LHCN-M2 (cell line): ENCODE data around the gene PAOX. TPM values are rescaled to one million over a fixed set of nuclear protein-coding genes. Genes with fewer than 3 reads are reported as not detected.

Source experiments
- DNase-seq: peaks from one replicate; pipeline ENCODE4 v3.0.0-alpha.2; 2012; ENCODE audit warnings: low read depth
- total RNA-seq: library from RNA; depleted of rRNA; stranded (reverse); fragments of >200 nt; gene quantifications from 2 replicates; pipeline ENCODE4 v1.2.3, GENCODE V29; 2014

PAOX gene
- total RNA-seq, 1 experiment from 2014 or later = 3.3 TPM

- DNase-seq = no peak
Measured at GRCh38 chr10:133349577-133350011, 29.5 kb upstream of the PAOX start.

DNA sequence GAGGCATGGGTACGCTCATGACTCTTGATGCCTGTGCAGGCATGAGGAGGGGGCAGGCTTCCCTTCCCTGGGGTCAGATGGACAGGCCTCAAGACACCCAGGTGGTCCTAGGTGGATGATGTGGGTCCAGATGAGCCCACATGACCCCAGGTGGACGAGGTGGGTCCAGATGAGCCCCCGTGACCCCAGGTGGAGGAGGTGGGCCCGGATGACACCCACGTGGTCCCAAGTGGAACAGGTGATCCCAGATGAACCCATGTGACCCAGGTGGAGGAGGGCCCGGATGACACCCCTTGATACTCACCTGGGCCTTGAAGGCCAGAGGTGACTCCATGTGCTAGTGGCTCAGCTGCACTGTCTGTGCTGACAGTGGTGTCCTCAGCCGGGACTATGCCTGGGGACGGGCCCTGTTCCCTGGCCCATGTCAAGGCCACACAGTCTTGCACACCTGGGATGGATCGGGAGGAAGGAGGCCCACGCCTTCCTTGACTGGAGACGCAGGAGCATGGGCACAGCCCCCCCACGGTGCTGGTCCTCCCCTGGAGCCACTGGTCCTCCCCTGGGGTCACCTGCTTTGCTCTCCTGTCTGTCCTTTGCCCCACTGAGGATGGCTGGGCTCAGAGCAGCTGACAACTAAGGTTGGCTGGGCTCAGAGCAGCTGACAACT lies 28.6 kb upstream of the PAOX start:
- DNase-seq = no peak

DNA sequence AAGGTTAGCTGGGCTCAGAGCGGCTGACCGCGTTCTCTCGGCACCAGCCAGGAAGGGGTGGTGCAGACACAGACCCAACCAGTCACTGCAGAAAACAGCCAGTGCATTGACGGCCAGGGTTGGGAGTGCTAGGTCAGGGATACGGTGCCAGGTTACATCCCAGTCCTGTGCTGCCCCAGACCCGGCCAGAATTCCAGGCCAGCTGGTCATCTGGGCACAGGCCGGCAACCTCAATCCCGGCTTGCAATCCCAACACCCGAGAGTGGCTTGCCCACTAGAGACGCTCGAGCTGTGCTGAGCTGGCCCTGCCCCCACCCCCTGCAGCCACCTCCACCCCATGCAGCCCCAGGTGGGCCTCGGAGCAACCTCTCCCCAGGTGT lies 28.1 kb upstream of the PAOX start:
- no peak for DNase-seq

DNA sequence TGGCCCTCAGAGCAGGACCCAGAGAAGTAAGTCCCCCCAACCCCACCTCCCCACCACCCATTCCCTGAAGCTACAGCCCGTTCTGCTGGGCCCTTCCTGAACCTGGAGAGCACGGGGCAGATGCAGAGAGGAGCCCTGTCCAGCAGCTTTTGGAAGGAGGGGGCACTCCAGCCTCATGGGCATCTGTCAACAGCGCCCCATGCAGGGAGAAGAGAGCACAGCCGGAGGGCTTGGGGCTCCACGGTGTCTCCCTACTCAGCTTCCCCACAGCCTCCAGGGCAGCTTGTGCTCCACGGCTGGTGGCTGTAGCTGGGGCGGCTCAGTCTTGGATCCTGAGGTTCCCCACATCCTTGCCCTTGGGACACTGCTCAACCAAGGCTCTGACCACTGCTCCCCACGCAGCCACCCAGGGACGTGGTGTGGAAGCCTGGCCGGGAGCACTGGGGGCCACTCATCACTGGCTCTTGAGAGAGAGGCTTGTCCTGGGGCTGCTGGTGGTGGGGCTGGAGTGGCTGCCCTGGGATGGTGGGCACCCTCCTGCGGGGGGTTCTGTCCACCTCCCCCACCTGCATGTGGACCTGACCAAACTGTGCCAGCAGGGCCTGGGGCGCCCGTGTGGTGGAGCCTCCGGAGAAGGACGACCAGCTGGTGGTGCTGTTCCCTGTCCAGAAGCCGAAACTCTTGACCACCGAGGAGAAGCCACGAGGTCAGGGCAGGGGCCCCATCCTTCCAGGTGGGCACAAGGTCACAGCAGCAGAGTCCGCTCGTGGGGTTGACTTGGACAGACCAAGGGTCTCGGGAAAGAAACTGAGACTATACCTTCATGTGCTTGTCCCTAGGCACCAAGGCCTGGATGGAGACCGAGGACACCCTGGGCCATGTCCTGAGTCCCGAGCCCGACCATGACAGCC lies 27.4 kb upstream of the PAOX start:
- DNase-seq = no peak

- no peak for DNase-seq
Measured at GRCh38 chr10:133353202-133353959, 25.7 kb upstream of the PAOX start.

GRCh38 chr10:133353988-133354605 lies 25.0 kb upstream of the PAOX start:
- no peak for DNase-seq

DNA sequence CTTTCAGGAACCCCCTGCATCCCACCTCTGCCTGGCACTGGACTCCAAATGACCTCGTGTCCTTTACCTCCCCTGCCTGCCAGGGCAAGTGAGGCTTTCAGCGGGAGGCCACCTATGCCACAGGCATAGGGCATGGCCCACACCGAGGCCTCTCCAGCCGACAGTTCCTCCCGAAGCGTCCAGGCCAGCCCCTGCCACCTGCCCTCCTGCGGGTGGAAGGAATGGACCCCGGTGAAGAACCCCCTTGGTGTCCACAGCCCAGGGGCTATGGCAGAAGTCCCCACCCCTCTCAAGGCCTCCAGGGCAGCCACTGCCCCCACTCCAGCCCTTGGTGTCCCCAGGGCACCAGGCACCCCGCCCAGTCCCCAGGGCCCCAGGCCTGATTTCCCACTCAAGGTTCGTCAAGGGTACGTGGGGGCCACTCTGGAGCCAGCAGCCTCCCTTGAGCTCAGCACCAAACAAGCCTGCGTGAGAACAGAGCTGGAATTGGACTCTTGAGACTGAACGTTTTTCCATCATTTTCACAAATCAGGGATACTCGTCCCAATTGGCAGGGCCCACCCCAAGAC lies 24.3 kb upstream of the PAOX start:
- no peak for DNase-seq

DNA sequence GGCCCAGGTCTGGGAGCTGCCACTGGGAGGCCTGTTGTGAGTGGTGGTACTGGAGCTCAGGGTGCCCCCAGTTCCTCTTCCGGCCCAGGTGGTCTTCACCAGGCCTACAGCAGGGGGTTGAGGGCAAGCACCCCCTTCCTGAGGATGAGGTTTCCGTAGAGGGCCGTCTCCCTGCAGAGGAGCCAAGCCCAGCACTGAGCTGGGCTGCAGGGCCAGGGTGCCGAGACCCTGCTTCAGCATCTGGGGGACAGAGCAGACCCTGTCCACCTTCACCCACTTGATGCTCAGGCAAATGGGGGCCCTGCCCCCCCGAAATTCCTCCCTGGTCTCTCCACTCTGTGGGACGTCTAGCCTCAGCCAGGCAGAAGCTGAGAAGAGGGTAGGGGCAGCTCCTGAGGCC lies 23.8 kb upstream of the PAOX start:
- DNase-seq = no peak

- no peak for DNase-seq
Measured at GRCh38 chr10:133355991-133356390, 23.1 kb upstream of the PAOX start.

- DNase-seq = no peak
Measured at GRCh38 chr10:133356549-133357284, 22.3 kb upstream of the PAOX start.

GRCh38 chr10:133357285-133358161 lies 21.5 kb upstream of the PAOX start, which contains the start of gene FUOM:
TSS of gene FUOM (minus strand) at chr10:133358019. CDS start at chr10:133358007, 12 bp downstream.
- peak; percentile 26 for DNase-seq

- DNase-seq = no peak
Measured at GRCh38 chr10:133358162-133358924, 20.7 kb upstream of the PAOX start.

GRCh38 chr10:133358925-133359310 lies 20.1 kb upstream of the PAOX start:
- no peak for DNase-seq

DNA sequence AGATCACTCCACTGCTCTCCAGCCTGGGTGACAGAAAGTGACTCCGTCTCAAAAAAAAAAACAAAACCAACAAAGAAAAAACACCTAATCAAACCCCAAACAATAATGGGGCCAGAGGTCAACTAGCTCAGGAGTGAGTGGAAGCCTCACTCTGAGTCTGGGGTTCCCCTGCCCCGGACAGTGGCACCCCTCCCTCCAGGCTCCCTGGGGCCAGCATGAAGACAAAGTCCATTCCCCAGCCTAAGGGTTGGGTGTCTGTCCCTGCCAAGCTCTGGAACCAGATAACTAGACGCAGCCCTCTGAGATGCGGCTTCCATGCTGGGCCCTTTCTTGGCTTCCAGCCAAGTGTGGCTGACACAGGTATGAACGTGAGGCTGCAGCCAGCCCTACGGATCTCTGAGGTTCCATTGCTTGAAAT lies 19.5 kb upstream of the PAOX start:
- DNase-seq = no peak

GRCh38 chr10:133359972-133360610 lies 19.0 kb upstream of the PAOX start:
- no peak for DNase-seq

GRCh38 chr10:133361227-133361626 lies 17.8 kb upstream of the PAOX start:
- DNase-seq = no peak

GRCh38 chr10:133361773-133362441 lies 17.2 kb upstream of the PAOX start:
- DNase-seq = no peak

DNA sequence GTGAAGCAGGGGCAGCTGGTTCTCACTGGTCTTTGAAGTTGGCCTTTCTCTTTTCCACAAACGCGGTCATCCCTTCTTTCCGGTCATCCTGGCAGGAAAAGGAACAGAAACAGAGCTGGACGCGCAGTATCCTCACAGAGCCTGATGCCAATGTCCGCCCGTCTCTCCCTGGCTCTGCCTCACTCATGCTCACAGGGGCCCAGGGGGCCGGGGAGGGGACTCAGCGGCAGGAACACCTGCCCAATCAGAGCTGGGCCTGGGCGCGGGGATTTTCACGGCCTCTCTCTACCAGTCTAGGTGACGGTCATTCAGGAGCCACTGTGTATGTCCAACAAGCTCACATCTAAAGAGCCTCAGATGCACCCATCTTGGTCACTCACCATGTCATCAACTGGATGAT lies 16.2 kb upstream of the PAOX start:
- no peak for DNase-seq
